DMS 273 (cell line): ENCODE measurements around the gene MYH4.

ENCODE experiments used
- DNase-seq: peaks from one replicate; lab custom pipeline; 2025; ENCODE audit not compliant: unreplicated experiment; lab: John Stamatoyannopoulos, UW

Gene MYH4

GRCh38 chr17:10421900-10422542 lies 47.3 kb downstream of the MYH4 start, which contains the start of gene MYH8:
TSS of gene MYH8 (minus strand) at chr17:10421950. CDS start at chr17:10420227, 1,723 bp downstream.
- no peak for DNase-seq

- DNase-seq, result no peak
Measured at GRCh38 chr17:10421211-10421610, 48.1 kb downstream of the MYH4 start.

- no peak for DNase-seq
Measured at GRCh38 chr17:10420811-10421210, 48.5 kb downstream of the MYH4 start.

DNA sequence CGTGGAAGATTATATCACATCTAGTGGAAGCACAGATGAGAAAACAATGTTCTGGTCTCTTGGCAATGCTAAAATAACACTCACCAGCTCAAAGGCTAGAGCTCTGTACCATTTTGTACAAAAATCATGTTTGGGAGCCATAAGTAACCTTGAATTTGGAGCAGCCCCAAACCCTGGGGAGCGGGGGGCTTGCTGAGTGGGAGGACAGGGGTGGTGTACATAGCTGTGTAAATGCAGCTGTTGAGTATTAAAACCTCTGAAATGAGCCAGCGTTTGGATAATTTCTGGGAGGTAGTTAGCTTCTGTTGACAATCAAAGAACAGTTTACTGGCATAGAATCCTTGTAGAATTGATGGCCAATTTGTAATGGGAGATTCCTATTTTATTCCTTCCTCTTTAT lies 51.9 kb downstream of the MYH4 start:
- DNase-seq, result no peak

DNA sequence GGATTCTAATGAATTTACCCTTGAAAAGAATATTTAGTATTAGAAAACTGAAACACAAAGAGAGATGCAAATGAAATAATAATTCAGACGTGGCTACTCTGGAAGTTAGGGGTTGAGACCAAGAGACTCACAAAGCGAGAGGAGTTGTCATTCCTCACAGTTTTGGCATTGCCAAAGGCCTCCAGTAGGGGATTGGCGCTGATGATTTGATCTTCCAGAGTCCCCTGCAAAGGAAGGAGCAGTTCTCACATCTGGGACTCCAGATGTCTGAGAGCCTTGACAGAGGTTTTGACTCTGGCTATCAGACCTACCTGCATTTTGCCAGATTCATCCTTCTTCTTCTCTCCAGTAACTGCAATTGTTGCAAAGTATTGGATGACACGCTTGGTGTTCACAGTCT lies 54.2 kb downstream of the MYH4 start:
- peak; percentile 0 for DNase-seq

DNA sequence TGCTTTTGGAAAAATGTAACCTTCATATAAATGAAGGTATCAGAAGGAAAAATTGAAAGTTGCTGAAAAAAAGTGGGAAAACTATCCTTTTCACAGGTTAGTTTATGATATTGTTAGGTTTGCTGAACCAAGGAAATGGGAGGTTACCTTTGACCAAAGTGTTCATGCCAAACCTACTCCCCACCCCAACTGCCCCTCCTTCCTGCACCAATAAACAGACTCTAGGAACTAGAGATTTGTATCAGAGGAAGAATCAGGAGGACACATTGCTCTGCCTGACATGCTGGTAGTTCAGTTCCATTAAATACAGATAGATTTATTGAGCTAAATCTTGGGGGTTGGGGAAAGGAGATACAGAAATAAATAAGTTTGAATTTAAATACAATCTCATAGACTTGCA lies 65.8 kb downstream of the MYH4 start:
- no peak for DNase-seq

- DNase-seq, result no peak
Measured at GRCh38 chr17:10398352-10398751, 71.0 kb downstream of the MYH4 start.

- DNase-seq, result no peak
Measured at GRCh38 chr17:10396524-10397163, 72.7 kb downstream of the MYH4 start.

- no peak for DNase-seq
Measured at GRCh38 chr17:10394201-10394887, 75.0 kb downstream of the MYH4 start.
